ENCODE data around the gene MEIOB.

DNA sequence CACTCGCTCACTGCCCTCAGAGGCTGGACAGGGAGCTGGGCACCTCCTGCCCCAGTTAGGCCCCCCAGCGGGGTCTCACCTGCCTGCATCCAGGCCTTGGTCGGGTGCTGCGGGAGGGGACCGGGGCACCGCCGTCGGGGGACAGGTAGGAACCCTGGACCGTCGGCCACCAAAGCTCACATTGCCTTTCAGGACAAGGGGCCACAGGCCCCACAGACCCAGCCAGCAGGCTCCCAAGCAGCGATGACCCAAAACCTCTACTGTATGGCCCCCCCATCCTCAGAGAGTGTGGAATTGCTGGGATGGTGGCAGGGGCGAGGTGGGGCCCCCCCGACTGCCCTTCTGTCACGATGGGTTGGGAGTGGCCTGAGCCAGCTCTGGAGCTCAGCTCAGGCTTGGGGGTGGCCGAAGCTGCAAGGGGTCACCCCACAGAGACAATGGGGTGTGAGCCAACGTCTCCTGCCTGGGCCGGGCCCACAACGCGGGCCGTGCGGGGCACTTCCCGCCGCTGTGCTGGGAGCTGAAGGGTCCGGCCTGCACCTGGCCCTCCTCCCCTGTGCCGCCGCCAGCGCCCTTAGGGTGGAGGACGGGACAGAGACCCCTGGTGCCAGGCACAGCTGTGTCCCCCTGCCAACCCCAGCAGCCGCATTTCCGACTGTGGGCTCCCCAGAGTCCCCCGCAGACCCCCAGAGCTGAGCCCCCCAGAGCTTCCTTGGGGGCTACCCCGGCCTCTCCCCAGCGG, 79.0 kb downstream of the MEIOB start:
- TF ChIP-seq, protein P1, sequence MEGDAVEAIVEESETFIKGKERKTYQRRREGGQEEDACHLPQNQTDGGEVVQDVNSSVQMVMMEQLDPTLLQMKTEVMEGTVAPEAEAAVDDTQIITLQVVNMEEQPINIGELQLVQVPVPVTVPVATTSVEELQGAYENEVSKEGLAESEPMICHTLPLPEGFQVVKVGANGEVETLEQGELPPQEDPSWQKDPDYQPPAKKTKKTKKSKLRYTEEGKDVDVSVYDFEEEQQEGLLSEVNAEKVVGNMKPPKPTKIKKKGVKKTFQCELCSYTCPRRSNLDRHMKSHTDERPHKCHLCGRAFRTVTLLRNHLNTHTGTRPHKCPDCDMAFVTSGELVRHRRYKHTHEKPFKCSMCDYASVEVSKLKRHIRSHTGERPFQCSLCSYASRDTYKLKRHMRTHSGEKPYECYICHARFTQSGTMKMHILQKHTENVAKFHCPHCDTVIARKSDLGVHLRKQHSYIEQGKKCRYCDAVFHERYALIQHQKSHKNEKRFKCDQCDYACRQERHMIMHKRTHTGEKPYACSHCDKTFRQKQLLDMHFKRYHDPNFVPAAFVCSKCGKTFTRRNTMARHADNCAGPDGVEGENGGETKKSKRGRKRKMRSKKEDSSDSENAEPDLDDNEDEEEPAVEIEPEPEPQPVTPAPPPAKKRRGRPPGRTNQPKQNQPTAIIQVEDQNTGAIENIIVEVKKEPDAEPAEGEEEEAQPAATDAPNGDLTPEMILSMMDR (IDR thresholded peaks at IDR 0.05 in 8 of 11, conservative IDR thresholded peaks at IDR 0.05 in 3 of 11), result no peak
- TF ChIP-seq POLR2A (IDR thresholded peaks at IDR 0.05), result no peak
- no peak for TF ChIP-seq POLR2AphosphoS5 (IDR thresholded peaks at IDR 0.05)
